Epithelial cell of prostate (primary cell): ENCODE results near the gene MAP2K6.

Experiments used
- DNase-seq: peaks from one replicate; pipeline ENCODE4 v3.0.0-alpha.2; 2011; ENCODE audit warnings: low read depth, low spot score
- H3K27ac ChIP-seq: fragments of 450-650 bp; 2 replicates; pipeline ENCODE4 v1.5.1; 2017; ENCODE audit warnings: mild to moderate bottlenecking

Gene MAP2K6

DNA sequence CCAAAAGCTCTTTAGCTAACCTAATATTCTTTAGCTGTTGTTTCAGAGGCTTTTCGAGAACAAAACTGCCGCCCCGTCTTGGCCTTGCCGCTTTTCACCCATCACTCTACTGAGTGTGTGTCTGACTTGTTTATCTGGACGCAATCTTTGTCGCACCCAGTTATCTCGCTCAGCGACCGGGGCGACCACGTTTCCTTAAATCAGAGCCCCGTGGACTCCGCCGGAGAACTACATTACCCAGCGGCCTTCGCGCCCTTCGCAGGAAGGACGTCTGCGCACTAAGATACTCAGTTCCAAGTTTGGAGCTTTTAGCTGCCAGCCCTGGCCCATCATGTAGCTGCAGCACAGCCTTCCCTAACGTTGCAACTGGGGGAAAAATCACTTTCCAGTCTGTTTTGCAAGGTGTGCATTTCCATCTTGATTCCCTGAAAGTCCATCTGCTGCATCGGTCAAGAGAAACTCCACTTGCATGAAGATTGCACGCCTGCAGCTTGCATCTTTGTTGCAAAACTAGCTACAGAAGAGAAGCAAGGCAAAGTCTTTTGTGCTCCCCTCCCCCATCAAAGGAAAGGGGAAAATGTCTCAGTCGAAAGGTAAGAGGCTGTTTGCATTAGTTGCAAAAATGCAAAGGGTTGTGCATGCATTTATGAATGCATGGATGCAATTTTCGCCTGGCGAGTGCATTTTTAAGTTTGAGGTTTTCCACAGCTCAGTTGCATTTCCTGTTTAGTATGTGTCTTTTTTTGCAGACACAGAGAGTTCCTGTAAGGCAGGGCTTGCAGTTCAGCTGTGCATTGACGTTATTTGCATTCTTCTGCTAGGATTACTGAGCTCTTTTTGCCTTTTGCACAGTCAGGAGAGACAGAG lies at the start of gene MAP2K6:
TSS of gene MAP2K6 (plus strand) at position 290 of the 867 bp plus-strand sequence. CDS start at position 578, 288 bp downstream.
- DNase-seq: no peak
- no peak within 1 kb of the TSS for H3K27ac ChIP-seq

DNA sequence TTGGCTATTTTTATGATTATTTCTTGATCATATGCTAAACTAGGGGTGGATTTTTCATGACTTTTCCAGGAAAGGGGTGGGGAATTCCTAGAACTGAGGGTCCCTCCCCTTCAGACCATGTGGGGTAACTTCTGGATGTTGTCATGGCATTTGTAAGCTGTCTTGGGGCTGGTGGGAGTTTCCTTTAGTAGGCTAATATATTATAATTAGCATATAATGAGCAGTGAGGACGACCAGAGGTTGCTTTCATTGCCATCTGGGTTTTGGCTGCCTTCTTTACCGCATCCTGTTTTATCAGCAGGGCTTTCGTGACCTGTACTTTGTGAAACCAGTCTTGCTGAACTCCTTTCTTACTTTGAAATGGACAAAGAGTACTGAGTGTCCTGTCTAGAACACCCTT lies 47.2 kb upstream of the MAP2K6 start:
- DNase-seq: no peak
- no peak overlapping the region for H3K27ac ChIP-seq

DNA sequence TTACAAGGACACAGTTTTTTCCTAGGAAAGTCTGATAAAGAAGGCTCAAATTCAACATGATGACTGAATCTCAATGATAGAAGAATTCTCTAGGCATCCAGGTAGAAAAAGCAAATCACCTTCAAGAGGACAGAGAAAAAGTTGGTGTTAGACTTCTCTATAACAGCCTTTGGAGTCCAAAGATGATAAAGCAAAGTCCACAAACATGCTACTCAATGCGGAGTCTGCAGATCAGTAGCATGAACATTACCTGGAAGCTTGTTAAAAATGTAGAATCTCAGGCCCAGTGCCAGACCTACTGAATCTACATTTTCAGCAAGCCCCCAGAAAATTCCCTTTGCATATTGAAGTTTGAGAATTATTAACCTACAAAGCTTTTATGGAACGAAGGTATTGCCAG lies 41.4 kb upstream of the MAP2K6 start:
- no peak overlapping the region for H3K27ac ChIP-seq

DNA sequence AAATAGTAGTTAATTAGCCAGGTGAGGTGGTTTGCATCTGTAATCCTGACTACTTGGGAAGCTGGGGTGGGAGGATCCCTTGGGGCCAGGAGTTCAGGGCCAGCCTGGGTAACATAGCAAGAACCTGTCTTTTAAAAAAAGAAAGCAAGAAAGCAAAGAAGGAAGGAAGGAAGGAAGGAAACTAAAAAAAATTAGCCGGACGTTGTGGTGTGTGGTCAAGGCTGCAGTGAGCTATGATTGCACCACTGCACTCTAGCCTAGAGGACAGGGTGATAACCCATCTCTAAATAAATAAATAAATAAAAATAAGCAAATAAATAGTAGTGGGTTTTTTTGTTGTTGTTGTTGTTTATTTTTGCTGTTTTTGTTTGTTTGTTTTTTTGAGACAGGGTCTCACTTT lies 39.3 kb upstream of the MAP2K6 start:
- H3K27ac ChIP-seq: no peak overlapping the region

More for the DNA sequence above, 41.4 kb upstream of the MAP2K6 start:
- no peak for DNase-seq

DNA sequence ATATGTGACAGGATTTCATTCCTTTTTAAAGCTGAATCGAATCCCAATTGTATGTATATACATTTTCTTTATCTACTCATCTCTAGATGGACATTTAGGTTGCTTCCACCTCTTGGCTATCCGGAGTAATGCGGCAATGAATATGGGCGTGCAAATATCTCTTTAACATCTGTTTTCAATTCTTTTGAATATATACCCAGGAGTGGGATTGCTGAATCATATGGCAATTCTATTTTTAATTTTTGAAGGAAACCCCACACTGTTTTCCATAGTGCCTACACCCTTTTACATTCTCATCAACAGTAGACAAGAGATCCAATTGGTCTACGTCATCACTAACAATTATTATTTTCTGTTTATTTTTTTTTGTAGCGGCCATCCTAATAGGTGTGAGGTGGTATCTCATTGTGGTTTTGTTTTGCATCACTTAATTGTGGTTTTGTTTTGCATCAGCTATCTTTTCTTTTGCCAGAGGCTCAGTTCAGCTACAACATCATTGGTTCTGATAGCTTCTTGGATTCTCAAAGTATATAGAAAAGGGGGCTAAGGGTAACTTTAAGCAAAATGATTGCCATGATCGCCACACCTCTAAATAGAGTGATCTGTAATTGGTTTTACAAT lies 25.6 kb upstream of the MAP2K6 start:
- no peak overlapping the region for H3K27ac ChIP-seq
- DNase-seq: no peak

More for the DNA sequence above, 39.3 kb upstream of the MAP2K6 start:
- no peak for DNase-seq

DNA sequence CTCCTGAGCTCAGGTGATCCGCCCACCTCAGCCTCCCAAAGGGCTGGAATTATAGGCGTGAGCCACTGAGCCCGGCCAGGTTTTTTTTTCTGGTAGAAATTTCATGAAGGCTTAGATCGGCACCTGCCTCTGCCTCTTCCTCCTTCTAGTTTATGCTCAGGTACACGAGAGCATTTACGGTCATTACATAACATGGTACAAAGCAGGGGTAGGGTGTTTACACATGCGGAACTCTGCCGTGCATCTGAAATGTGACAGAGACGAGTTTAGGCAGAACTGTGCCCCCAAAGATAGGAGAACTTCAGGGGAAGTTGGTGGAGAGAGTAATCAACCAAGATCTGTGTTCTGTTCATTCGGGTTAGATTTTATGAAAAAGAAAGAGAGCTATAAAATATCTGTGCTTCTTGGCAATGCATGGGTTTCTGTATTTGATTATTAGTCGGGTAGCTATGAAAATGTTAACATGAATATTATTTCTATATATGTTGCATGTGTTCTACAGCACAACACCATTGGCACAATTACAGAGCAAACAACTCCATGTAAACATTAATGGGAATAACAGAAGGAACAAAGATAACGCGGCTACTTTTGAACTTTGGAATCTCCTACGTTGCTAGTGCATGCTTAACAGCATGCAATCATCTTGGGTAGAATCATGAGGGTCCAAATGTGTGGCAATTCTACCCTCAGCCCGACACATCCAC lies 23.5 kb upstream of the MAP2K6 start:
- DNase-seq: no peak

DNA sequence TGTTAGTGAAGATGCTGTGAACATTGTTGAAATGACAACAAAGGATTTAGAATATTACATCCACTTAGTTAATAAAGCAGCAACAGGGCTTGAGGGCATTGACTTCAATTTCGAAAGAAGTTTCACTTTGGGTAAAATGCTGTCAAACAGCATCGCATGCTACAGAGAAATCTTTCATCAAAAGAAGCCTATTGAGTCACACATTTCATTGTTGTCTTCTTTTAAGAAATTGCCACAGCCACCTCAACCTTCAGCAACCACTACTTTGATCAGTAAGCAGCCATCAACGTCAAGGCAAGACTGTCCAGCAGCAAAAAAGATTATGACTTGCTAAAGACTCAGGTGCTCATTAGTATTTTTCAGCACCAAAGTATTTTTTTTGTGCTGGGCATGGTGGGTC lies 13.2 kb upstream of the MAP2K6 start:
- no peak overlapping the region for H3K27ac ChIP-seq
- DNase-seq: no peak

More for the DNA sequence above, 23.5 kb upstream of the MAP2K6 start:
- H3K27ac ChIP-seq: no peak overlapping the region

DNA sequence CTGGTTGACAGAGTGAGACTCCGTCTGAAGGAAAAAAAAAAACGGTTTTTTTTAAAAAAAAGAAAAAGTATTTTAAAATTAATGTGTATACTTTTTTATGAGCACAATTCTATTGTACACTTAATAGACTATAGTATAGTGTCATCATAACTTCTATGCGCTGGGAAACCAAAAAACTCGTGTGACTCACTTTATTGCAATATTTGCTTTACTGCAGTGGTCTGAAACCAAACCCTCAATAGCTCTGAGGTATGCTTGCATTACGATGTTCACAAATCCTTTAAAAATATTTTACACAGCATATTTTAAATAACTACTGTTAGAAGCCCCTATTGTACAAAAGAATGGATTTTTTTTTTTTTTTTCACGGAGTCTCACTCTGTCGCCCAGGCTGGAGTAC lies 12.4 kb upstream of the MAP2K6 start:
- no peak overlapping the region for H3K27ac ChIP-seq

DNA sequence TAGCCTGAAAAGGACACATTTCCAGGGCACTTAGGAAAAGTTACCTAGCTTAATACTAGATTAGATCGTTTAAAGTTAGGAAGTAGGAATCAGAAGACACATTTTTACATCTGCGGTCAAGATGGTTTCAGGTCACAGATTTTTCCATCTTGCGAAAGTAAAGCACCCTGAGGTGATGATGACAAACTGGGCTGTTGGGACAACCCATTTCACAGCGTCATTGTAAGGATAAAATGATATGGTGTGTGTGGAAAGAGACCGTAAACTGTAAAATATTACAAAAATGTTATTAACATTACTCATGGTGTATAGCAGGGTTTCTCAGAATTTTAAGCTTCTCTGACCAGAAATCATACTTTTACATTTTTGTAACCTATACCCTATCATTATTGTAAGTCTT lies 10.1 kb upstream of the MAP2K6 start:
- H3K27ac ChIP-seq: no peak overlapping the region
- no peak for DNase-seq

More for the DNA sequence above, 12.4 kb upstream of the MAP2K6 start:
- DNase-seq: no peak

DNA sequence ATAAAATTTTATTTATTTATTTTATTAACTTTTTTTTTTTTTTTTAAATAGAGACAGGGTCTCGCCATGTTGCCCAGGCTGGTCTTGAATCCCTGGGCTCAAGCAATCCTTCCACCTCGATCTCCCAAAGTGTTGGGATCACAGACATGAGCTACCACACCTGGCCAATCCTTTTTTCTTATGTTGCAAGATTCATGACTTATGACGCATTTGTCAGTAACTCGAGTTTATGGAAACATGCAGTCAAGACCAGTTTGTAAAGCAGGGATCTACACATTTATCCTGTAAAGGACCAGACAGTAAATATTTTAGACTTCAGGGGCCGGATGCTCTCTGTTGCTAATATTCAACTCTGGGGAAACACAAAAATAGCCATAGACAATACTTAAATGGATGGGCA lies 9.4 kb upstream of the MAP2K6 start:
- DNase-seq: no peak
- no peak overlapping the region for H3K27ac ChIP-seq

DNA sequence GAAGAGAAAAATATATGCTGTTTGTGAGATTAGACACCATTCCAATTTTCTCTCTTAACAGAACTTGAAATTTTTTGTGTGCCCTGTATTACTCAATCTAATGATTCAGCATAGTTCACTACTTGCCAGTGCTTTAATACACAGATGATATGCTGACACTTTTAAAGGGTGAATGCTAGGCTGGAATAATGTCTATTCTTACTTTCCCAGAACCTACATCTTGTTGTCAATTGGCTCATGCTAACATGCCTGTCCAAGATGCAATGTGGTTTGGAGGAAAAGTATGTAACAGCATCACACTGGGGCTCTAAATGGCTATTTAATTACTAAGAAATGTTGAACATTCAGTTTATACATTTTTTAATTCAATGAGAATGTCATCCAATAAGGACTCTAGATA lies 7.6 kb upstream of the MAP2K6 start:
- no peak for DNase-seq
- H3K27ac ChIP-seq: no peak overlapping the region

DNA sequence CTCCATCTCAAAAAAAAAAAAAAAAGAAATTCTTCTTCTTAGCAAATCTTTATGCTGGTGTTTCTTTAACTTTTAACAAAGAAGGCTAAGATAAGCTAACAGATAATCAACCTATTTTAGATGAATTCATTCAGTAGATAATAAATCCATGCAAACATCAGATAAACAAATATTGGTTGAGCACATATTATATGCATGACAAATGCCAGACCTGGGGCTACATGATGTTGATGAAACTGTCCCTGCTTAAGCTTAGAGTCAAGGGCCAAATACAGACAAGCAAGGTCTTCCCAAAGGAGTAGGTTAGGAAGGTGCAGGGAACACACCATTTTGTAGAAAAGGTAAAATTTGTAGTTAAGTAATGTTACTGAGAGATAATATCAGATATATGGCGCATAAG lies 6.7 kb upstream of the MAP2K6 start:
- no peak overlapping the region for H3K27ac ChIP-seq
- DNase-seq: no peak

DNA sequence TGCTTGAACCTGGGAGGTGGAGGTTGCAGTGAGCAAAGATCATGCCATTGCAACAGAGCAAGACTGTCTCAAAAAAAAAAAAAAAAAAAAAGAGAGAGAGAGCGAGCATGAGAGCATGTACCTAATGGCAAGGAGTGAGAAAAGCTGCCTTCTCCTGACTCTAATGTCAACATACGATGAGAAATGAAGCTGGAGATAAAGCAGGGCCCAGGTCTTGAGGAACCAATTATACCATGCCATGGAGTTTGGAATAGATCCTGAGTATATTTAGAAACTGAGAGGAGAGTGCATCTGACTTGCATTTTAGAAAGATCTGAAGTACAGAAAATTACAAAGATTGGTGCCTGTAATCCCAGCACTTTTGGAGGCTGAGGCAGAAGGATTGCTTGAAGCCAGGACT lies 3.8 kb upstream of the MAP2K6 start:
- no peak overlapping the region for H3K27ac ChIP-seq
- DNase-seq: no peak

DNA sequence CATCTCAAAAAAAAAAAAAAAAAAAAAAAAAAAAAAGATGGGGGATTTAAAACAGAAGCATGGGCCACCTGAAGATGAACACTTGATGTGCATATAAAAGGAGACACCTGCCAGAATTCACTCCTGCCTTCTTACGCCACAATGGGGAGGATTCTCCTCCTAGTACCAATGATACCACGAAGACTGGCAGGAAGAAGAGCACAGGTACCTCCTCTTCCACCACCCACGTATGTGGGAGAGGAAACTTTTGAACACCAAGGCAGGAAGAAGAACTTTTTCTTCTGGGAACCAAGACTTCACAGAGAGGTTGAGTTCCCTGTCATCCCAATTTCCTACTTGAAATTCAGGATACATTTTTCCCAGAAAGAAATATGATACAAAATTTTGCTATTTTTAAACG lies 2.7 kb upstream of the MAP2K6 start:
- H3K27ac ChIP-seq: no peak overlapping the region
- DNase-seq: no peak

DNA sequence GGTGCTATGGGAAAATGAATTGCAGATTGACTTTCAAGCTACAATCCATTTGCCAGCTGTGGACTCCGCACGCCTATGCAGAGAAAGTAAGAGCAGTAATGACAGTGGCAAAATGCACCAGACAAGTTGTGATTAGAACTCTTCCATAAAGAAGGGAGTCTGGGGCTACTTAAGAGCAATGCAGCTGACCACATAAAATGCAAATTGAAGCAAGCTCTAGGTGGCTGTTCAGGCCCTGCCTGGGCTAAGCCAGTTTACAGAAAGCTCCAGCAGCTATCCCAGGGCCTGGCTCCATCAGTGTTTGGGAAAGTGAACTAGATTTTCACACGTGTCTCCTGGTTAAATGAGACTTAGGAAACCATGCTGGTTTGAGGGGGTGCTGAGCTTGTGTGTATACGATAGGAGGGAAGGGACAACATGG lies 2.2 kb upstream of the MAP2K6 start:
- DNase-seq: no peak
- no peak overlapping the region for H3K27ac ChIP-seq

DNA sequence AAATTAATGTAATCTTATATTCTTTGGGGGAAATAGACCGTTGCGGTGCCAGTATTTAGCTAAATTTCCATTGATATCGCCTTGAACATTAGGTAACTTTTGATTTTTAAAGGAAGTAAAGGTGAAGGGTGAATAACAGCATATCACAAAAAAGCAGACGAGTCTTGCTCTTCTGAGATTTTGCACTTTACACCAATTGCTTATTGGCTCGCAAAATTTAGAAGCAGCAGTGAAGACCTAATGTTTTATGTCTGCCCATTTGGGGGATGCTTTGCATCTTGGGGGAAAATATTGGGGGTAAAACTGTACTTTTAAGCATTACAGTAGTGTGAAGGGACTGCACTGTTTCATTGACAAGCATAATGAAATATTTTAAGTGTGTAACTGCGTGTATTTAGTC lies 934 bp downstream of the MAP2K6 start:
- DNase-seq: no peak
- H3K27ac ChIP-seq: no peak overlapping the region

DNA sequence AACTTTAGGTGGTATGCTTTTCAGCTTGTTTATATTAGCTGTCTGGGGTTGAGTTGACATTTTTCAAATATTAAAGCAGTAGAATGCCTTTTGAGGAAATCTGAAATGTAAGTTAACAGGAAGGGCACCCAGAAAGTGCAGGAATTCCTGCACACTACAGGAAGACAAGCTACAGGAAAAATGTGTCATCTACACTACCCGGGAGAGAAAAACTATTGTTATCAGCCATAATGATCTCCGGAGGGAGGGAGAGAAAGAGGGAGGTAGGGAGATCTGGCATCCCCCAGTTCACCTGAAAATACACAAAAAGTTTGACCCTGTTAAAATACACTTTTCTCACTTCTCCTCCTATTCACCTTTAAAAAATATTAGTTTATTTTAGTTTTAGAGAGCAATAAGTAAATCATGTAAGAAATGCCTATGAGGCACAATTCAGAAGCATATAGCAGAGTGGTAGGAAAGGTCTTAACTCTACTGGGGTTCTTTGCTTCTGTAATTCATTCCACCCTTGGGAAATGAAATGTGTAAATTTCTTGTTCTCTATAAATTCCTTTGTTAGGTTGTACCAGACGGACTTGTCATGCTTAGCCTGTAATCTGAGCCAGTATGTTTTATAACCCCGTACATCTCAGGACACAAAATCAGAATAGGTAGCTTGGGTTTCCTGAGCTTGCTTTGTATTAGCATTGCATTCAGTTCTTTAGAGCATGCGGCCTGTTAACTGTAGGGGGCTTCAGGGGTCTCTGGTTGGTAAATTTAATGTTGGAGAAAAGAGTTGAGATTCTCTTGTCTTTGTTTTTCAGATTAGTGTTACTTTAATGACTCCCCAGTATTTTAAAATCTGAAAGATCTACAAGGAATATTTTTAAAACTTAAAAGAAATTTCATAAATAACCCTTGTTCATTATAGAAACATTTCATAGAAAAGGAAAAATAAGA lies 3.3 kb downstream of the MAP2K6 start:
- no peak overlapping the region for H3K27ac ChIP-seq
- no peak for DNase-seq

DNA sequence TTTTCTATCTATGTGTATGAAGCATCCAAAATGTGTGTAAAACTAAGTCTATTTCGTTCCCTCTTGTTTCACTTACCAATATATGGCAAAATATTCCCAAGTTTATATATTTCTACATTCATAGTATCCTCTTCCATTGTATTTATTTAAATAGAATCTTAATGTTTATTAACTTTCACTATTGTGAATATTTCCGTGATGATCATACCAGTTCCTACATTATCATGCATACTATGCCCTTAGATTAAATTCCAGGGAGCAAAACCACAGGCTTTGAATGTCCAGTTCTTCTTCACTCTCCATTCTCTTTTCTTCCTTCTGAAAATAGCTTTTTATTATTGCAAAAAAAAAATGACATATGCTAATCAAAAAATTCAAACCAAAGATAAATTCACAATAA lies 4.0 kb downstream of the MAP2K6 start:
- DNase-seq: no peak
- no peak overlapping the region for H3K27ac ChIP-seq

DNA sequence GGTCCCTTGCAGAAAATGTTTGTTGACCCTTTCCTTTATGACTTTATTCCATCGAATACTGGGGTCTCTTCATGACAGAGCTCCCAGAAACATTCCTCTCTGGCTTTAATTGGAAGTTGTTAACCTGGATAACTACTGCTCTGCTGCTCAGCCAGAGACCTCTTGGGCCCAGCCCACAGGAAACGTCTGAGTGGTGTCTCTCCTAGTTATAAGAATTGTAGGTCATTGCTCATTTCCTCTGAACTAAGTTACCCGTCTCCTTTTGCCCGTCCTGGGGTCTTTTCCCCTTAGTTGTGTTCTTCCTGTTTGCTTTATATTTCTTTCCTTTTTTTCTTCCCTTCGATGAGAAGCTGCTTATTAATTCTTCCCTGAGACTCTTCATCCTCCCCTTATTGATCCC lies 9.0 kb downstream of the MAP2K6 start:
- no peak overlapping the region for H3K27ac ChIP-seq
- no peak for DNase-seq
